K562 (cell line): Measurements from ENCODE around the gene NSF. TPM values are rescaled to one million over a fixed set of nuclear protein-coding genes. Genes with fewer than 3 reads are reported as not detected.
A peak's percentile ranks its signal among the peaks of the same experiment; 100 is the strongest.

Experiments
- ATAC-seq: fragments of 200-7000 bp; cut with Tn5 transposase; 3 replicates; pipeline ENCODE4 v1.9.1; 2020; ENCODE audit warnings: moderate library complexity
- BruUV-seq: library from RNA; stranded (reverse); fragments of 400-500 nt; replicated peaks from 2 replicates; lab custom pipeline; 2021; lab: Mats Ljungman, UMichigan
- CTCF ChIA-PET: fragments of 300-600 bp; formaldehyde crosslinking; extraction: SDS; loops from one replicate; lab custom pipeline; 2021; ENCODE audit warnings: low intra/inter-chr PET ratio; lab: Yijun Ruan, JAX
- POLR2A ChIA-PET: fragments of 300-600, 350-650 bp; sonication (Branson Sonifier 250); formaldehyde crosslinking; extraction: SDS; loops from one replicate; lab custom pipeline; 2021; ENCODE audit warnings: antibody characterized with exemption, inconsistent platforms; lab: Yijun Ruan, JAX
- DNase-seq, 4 experiments: peaks; one replicate each; pipeline versions ENCODE4 v3.0.0 to v3.0.0-alpha.2; 2011 to 2018; ENCODE audit warnings: low spot score in 3 of 4, mixed read lengths in 3 of 4; ENCODE audit errors: extremely low read depth in 1 of 4
- FAIRE-seq: peaks from 2 replicates; lab custom pipeline; 2011; peaks lifted over from hg19 to GRCh38; lab: Jason Lieb, UNC
- H2AFZ ChIP-seq: 2 replicates; pipeline ENCODE4 v1.6.0; 2011; ENCODE audit warnings: low read depth, low read length, control low read depth, inconsistent platforms
- H3K27ac ChIP-seq: fragments of 200-600 bp; 3 replicates; pipeline ENCODE4 v1.8.0; 2011; ENCODE audit warnings: low read depth, mild to moderate bottlenecking, control low read depth, inconsistent platforms, low read length, moderate library complexity, mixed read lengths; ENCODE audit errors: extremely low read depth
- H3K27me3 ChIP-seq, 2 experiments: fragments of 300-600 bp in 1 of 2; 2 replicates in 1 of 2; 3 replicates in 1 of 2; pipeline versions ENCODE4 v1.6.0 to v1.8.0; 2011; ENCODE audit warnings: inconsistent platforms in 2 of 2, low read length in 2 of 2, mild to moderate bottlenecking in 1 of 2, mixed read lengths in 1 of 2, moderate library complexity in 1 of 2; ENCODE audit not compliant: control insufficient read depth in 2 of 2, insufficient read depth in 2 of 2
- H3K36me3 ChIP-seq: fragments of 300-600 bp; 3 replicates; pipeline ENCODE4 v1.8.0; 2011; ENCODE audit warnings: mild to moderate bottlenecking, low read length, inconsistent platforms; ENCODE audit not compliant: control insufficient read depth, insufficient read depth
- H3K4me1 ChIP-seq, 2 experiments: fragments of 200-600 bp in 1 of 2; replicated peaks in 1 of 2; 2 replicates in 1 of 2; 3 replicates in 1 of 2; pipeline versions ENCODE4 v1.5.1 to v1.8.0; 2011; ENCODE audit warnings: inconsistent platforms in 2 of 2, low read length in 2 of 2, mild to moderate bottlenecking in 1 of 2, mixed read lengths in 1 of 2, moderate library complexity in 1 of 2; ENCODE audit not compliant: control insufficient read depth in 2 of 2, insufficient read depth in 2 of 2
- H3K4me2 ChIP-seq: 2 replicates; pipeline ENCODE4 v1.6.1; 2011; ENCODE audit warnings: low read length, control low read depth, inconsistent platforms, mixed read lengths; ENCODE audit not compliant: insufficient read depth
- H3K4me3 ChIP-seq: fragments of 200-600 bp; sonication (generic), shearing (Covaris generic); 2 replicates; pipeline ENCODE4 v1.5.1; 2016; ENCODE audit warnings: control low read depth, inconsistent platforms
- H3K79me2 ChIP-seq: fragments of 200-600 bp; 3 replicates; pipeline ENCODE4 v1.8.0; 2011; ENCODE audit warnings: low read length, inconsistent platforms; ENCODE audit not compliant: control insufficient read depth, insufficient read depth
- H3K9ac ChIP-seq, 2 experiments: 2 replicates each; pipeline versions ENCODE4 v1.6.0 to v1.6.1; 2011; ENCODE audit warnings: low read depth in 2 of 2, low read length in 2 of 2, control low read depth in 1 of 2, inconsistent platforms in 1 of 2, mild to moderate bottlenecking in 1 of 2, mixed read lengths in 1 of 2; ENCODE audit not compliant: insufficient read depth in 1 of 2
- H3K9me1 ChIP-seq: one replicate; pipeline ENCODE4 v1.6.0; 2011; ENCODE audit warnings: inconsistent platforms, mild to moderate bottlenecking, low read length, moderate library complexity; ENCODE audit not compliant: control insufficient read depth, insufficient read depth
- H3K9me3 ChIP-seq: replicated peaks from 2 replicates; pipeline ENCODE4 v1.5.1; 2011; ENCODE audit warnings: low read depth, low read length, inconsistent platforms; ENCODE audit not compliant: control insufficient read depth, insufficient read depth
- H4K20me1 ChIP-seq: replicated peaks from 2 replicates; pipeline ENCODE4 v1.6.1; 2011; ENCODE audit warnings: low read length, inconsistent platforms, mixed read lengths; ENCODE audit not compliant: control insufficient read depth, insufficient read depth
- ARNT ChIP-seq, 2 experiments: fragments of 450-650 bp; IDR thresholded peaks; 2 replicates each; pipeline ENCODE4 v1.6.1; 2016; ENCODE audit warnings: mild to moderate bottlenecking in 1 of 2
- ATF7 ChIP-seq: fragments of 450-650 bp; IDR thresholded peaks from 2 replicates; pipeline ENCODE4 v1.7.1; 2014; ENCODE audit warnings: mild to moderate bottlenecking, moderate library complexity
- FUS ChIP-seq: fragments of 200-400 bp; formaldehyde crosslinking; optimal IDR thresholded peaks from 2 replicates; pipeline ENCODE3; 2017; ENCODE audit warnings: low read depth, low read length
- JUN ChIP-seq, 2 experiments: sonication (generic) in 1 of 2; formaldehyde crosslinking in 1 of 2; IDR thresholded peaks; 2 replicates each; pipeline versions ENCODE4 v1.6.1 to v1.8.0; 2012 to 2022; ENCODE audit warnings: borderline replicate concordance in 2 of 2, mild to moderate bottlenecking in 2 of 2, improper control_type of control experiment in 1 of 2, low read depth in 1 of 2, low read length in 1 of 2, missing genetic modification reagents in 1 of 2
- KLF6 ChIP-seq: fragments of 250-450 bp; sonication (Bioruptor Pico); IDR thresholded peaks from 2 replicates; pipeline ENCODE4 v1.4.0; 2020; ENCODE audit warnings: mild to moderate bottlenecking, moderate library complexity, borderline replicate concordance
- MTA2 ChIP-seq: fragments of 450-650 bp; IDR thresholded peaks from 2 replicates; pipeline ENCODE4 v1.6.1; 2016; ENCODE audit warnings: low read depth
- MYC ChIP-seq, 2 experiments: fragments of 250-450 bp in 1 of 2; sonication (Bioruptor Pico) in 1 of 2; IDR thresholded peaks; 2 replicates each; pipeline versions ENCODE4 v1.5.1 to v1.6.1; 2012 to 2021; ENCODE audit warnings: low read depth in 2 of 2, borderline replicate concordance in 1 of 2, improper control_type of control experiment in 1 of 2, low read length in 1 of 2, mild to moderate bottlenecking in 1 of 2, moderate library complexity in 1 of 2
- NR0B1 ChIP-seq: fragments of 450-650 bp; IDR thresholded peaks from one replicate; pipeline ENCODE4 v1.6.1; 2018; ENCODE audit warnings: mild to moderate bottlenecking, moderate library complexity; ENCODE audit not compliant: partially characterized antibody
- PCBP2 ChIP-seq: fragments of 200-400 bp; formaldehyde crosslinking; IDR thresholded peaks from 2 replicates; pipeline ENCODE4 v1.6.1; 2018; ENCODE audit warnings: low read length, low read depth, mild to moderate bottlenecking, moderate library complexity; ENCODE audit not compliant: poor library complexity, severe bottlenecking
- SRF ChIP-seq, 2 experiments: fragments of 250-450, 450-650 bp in 1 of 2; sonication (Bioruptor Pico) in 1 of 2; sonication (generic) in 1 of 2; formaldehyde crosslinking; IDR thresholded peaks; 2 replicates each; pipeline versions ENCODE4 v1.5.0 to v1.5.1; 2020 to 2022; ENCODE audit warnings: mild to moderate bottlenecking in 1 of 2, missing genetic modification reagents in 1 of 2
- TEAD1 ChIP-seq, 2 experiments: fragments of 450-650 bp in 1 of 2; sonication (generic) in 1 of 2; formaldehyde crosslinking; IDR thresholded peaks; 2 replicates each; pipeline versions ENCODE4 v1.4.0 to v1.8.0; 2020 to 2022; ENCODE audit warnings: mild to moderate bottlenecking in 2 of 2, missing genetic modification reagents in 1 of 2
- THAP12 ChIP-seq: fragments of 250-450 bp; sonication (Bioruptor Pico); IDR thresholded peaks from 2 replicates; pipeline ENCODE4 v1.9.0; 2021; ENCODE audit warnings: mild to moderate bottlenecking, inconsistent platforms
- ZNF121 ChIP-seq: sonication (generic); formaldehyde crosslinking; conservative IDR thresholded peaks from 2 replicates; pipeline ENCODE4 v1.8.0; 2022; ENCODE audit warnings: missing genetic modification reagents
- WGBS: fragments of 100-300 bp; shearing (Covaris generic); methylation state at CpG from one replicate; pipeline ENCODE4 v1.1.6; 2016; ENCODE audit warnings: low coverage, mixed read lengths; ENCODE audit not compliant: insufficient coverage; ENCODE audit errors: missing lambda C conversion rate; 5-methylcytosine and 5-hydroxymethylcytosine counted together
- in situ Hi-C: fragments of 300-500 bp; cut with MboI; formaldehyde crosslinking; loops from 4 replicates; pipeline ENCODE4 v1.15.0; 2018; ENCODE audit warnings: inconsistent platforms, mixed read lengths
- intact Hi-C: fragments of 100-400 bp; cut with micrococcal nuclease; formaldehyde crosslinking; loops from 2 replicates; pipeline ENCODE4 v1.14.2; 2022
- polyA plus RNA-seq, 8 experiments: library from polyadenylated mRNA; depleted of rRNA in 4 of 8; stranded (reverse) in 5 of 8; unstranded in 3 of 8; fragments of >200 nt; fragmentation: Nextera tagmentation in 2 of 8; fragmentation: Illumina TruSeq in 1 of 8; extraction: Ambion mirVana in 2 of 8; extraction: Trizol in 1 of 8; gene quantifications; 2 replicates each; pipeline versions ENCODE4 v1.2.1 to v1.2.3, GENCODE V29; 2011 to 2014; ENCODE audit warnings: inconsistent platforms in 1 of 8, missing spikeins in 1 of 8
- total RNA-seq, 7 experiments: library from RNA; depleted of rRNA in 6 of 7; stranded (reverse); fragments of >200 nt in 6 of 7; fragmentation: Illumina TruSeq in 2 of 7; extraction: Trizol in 2 of 7; gene quantifications; 2 replicates each; pipeline versions ENCODE4 v1.2.1 to v1.2.3, GENCODE V29; 2011 to 2021; ENCODE audit warnings: low replicate concordance in 1 of 7
- TF ChIP-seq, protein P1 (sequence below), 2 experiments: fragments of 450-650 bp in 1 of 2; sonication (generic) in 1 of 2; formaldehyde crosslinking in 1 of 2; IDR thresholded peaks in 1 of 2; conservative IDR thresholded peaks in 1 of 2; 2 replicates each; pipeline versions ENCODE4 v1.6.1 to v1.8.1; 2016 to 2023; ENCODE audit warnings: mild to moderate bottlenecking in 2 of 2, moderate library complexity in 2 of 2, inconsistent platforms in 1 of 2, missing genetic modification reagents in 1 of 2

The NSF gene
- total and polyA plus RNA-seq, 9 of the 15 experiments (the other 6 are each of a cell fraction or from before 2014, with no cell fraction given): 16.7 to 39.8 (median 36.7) TPM

- Histone ChIP-seq H3K9me1 (no peaks in the 10 kb centered on the region), H3K9me3 (no peaks in the 10 kb centered on the region), H3K4me3 (no peak overlapping the region), H3K79me2 (no peaks in the 10 kb centered on the region), H3K27me3 (no peaks in the 10 kb centered on the region), H3K4me1 (peaks cover 26 to 31% of the 10 kb centered on the region in 2 experiments), H3K9ac (no peak overlapping the region), H3K36me3 (no peaks in the 10 kb centered on the region), H4K20me1 (no peaks in the 10 kb centered on the region), H3K27ac (no peak overlapping the region), H3K4me2 (no peak overlapping the region), H2AFZ (no peak overlapping the region)
- DNase-seq (no peak), FAIRE-seq (no peak), ATAC-seq (no peak)
- intact Hi-C loops (no loop called here), in situ Hi-C loops (no loop called here)
- 35% methylated on average over 4 of the region's 4 CpGs for WGBS
- ChIA-PET POLR2A (interaction anchor here (0.6 kb wide), 1 partner anchor 843 kb away, joined by 3 read pairs; no protein-coding TSS in a partner anchor), CTCF (no interaction called here)
- no TSS peak for BruUV-seq
- no peak for TF ChIP-seq NR0B1
- no peak for TF ChIP-seq FUS
- TF ChIP-seq SRF (CRISPR knock-in tag; IDR thresholded peaks at IDR 0.05): no peak
- TF ChIP-seq TEAD1 (CRISPR knock-in tag; IDR thresholded peaks at IDR 0.05): no peak
- TF ChIP-seq JUN (IDR thresholded peaks at IDR 0.05; ENCODE audit: borderline replicate concordance, low read depth, low read length): 0 out of 2 replicates have a peak, but pooled peaks have one; percentile 19
- TF ChIP-seq JUN (CRISPR knock-in tag; IDR thresholded peaks at IDR 0.05; ENCODE audit: borderline replicate concordance): no peak
- no peak for TF ChIP-seq PCBP2
- TF ChIP-seq ATF7: peak; percentile 87
- TF ChIP-seq MTA2: no peak
- 0 out of 2 replicates have a peak, but pooled peaks have one; percentile 4 for TF ChIP-seq ZNF121
- TF ChIP-seq, protein P1, sequence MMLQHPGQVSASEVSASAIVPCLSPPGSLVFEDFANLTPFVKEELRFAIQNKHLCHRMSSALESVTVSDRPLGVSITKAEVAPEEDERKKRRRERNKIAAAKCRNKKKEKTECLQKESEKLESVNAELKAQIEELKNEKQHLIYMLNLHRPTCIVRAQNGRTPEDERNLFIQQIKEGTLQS (IDR thresholded peaks at IDR 0.05): peak; percentile 88
- TF ChIP-seq, protein P1 (CRISPR knock-in tag; conservative IDR thresholded peaks at IDR 0.05): no peak
- no peak for TF ChIP-seq THAP12
- TF ChIP-seq MYC (IDR thresholded peaks at IDR 0.05; ENCODE audit: low read depth, low read length): no peak
- no peak for TF ChIP-seq MYC (CRISPR knock-in tag; IDR thresholded peaks at IDR 0.05; ENCODE audit: borderline replicate concordance, low read depth)
- TF ChIP-seq KLF6: no peak
- no peak for TF ChIP-seq ARNT (IDR thresholded peaks at IDR 0.05)
Observed at GRCh38 chr17:46792071-46792470, 201.6 kb downstream of the NSF start.
